Gastrocnemius medialis (tissue), 4 donors: ENCODE measurements around the gene ANKMY1.

Experiments used
- CTCF ChIP-seq, 5 experiments: fragments of 450-650 bp in 3 of 5; fragments of 200-600 bp in 2 of 5; sonication (generic) in 2 of 5; IDR thresholded peaks in 4 of 5; conservative IDR thresholded peaks in 1 of 5; 1 replicate in 4 of 5; 2 replicates in 1 of 5; pipeline ENCODE4 v1.5.1; 2016 to 2019; ENCODE audit warnings: antibody characterized with exemption in 5 of 5, mild to moderate bottlenecking in 3 of 5, moderate library complexity in 3 of 5
- POLR2A ChIP-seq, 2 donors: fragments of 450-650 bp; IDR thresholded peaks; one replicate each; pipeline ENCODE4 v1.6.1; 2017; ENCODE audit warnings: antibody characterized with exemption in 2 of 2, mild to moderate bottlenecking in 2 of 2, moderate library complexity in 2 of 2

- TF ChIP-seq CTCF (IDR thresholded peaks at IDR 0.05 in 4 of 5, conservative IDR thresholded peaks at IDR 0.05 in 1 of 5) (no peak), POLR2A (IDR thresholded peaks at IDR 0.05) (no peak)
Observed at GRCh38 chr2:240502430-240503121, 55.2 kb downstream of the ANKMY1 start.
